ENCODE results near the gene RTN4IP1. TPM values are rescaled to one million over a fixed set of nuclear protein-coding genes. Genes with fewer than 3 reads are reported as not detected.

Gene RTN4IP1
- total RNA-seq, 4 donors from 2014 or later, result 5.4 to 15.3 (median 9.3) TPM

GRCh38 chr6:106614592-106615257 lies 14.6 kb downstream of the RTN4IP1 start:
- Histone ChIP-seq H3K27me3 (no peaks in the 10 kb centered on the region), H3K9me3 (no peaks in the 10 kb centered on the region), H3K27ac (no peak overlapping the region), H3K4me1 (peaks cover 0 to 15% of the 10 kb centered on the region in 2 donors), H3K4me3 (no peak overlapping the region), H3K36me3 (no peaks in the 10 kb centered on the region)
- TF ChIP-seq CTCF (IDR thresholded peaks at IDR 0.05 in 4 of 5, conservative IDR thresholded peaks at IDR 0.05 in 1 of 5), result no peak
- intact Hi-C loops (cut with DNase I; ENCODE audit: low total_unique reads) (no loop called here), in situ Hi-C loops (cut with MboI; ENCODE audit: low sequenced_read_pairs in 4 of 4) (loop anchor here in 1 of 4 donors (25.0 kb wide), 1 partner anchor 373 kb away; no protein-coding TSS in a partner anchor)
- no peak for DNase-seq
- ATAC-seq, result no peak

GRCh38 chr6:106614166-106614565 lies 15.1 kb downstream of the RTN4IP1 start:
- Histone ChIP-seq H3K4me3 (no peak overlapping the region), H3K4me1 (peaks cover 0 to 15% of the 10 kb centered on the region in 2 donors), H3K36me3 (no peaks in the 10 kb centered on the region), H3K9me3 (no peaks in the 10 kb centered on the region), H3K27ac (no peak overlapping the region), H3K27me3 (no peaks in the 10 kb centered on the region)
- DNase-seq (no peak), ATAC-seq (no peak)
- no peak for TF ChIP-seq POLR2A (IDR thresholded peaks at IDR 0.05)
- TF ChIP-seq CTCF (IDR thresholded peaks at IDR 0.05 in 4 of 5, conservative IDR thresholded peaks at IDR 0.05 in 1 of 5), result no peak
- in situ Hi-C loops (cut with MboI; ENCODE audit: low sequenced_read_pairs in 4 of 4), result loop anchor here in 1 of 4 donors (25.0 kb wide), 1 partner anchor 373 kb away; no protein-coding TSS in a partner anchor
- intact Hi-C loops (cut with DNase I; ENCODE audit: low total_unique reads), result no loop called here

- Histone ChIP-seq H3K9me3 (no peaks in the 10 kb centered on the region), H3K27me3 (no peaks in the 10 kb centered on the region), H3K4me3 (no peak overlapping the region), H3K4me1 (peaks cover 0 to 15% of the 10 kb centered on the region in 2 donors), H3K36me3 (no peaks in the 10 kb centered on the region), H3K27ac (no peak overlapping the region)
- no peak for TF ChIP-seq POLR2A (IDR thresholded peaks at IDR 0.05)
- no peak for TF ChIP-seq CTCF (IDR thresholded peaks at IDR 0.05 in 4 of 5, conservative IDR thresholded peaks at IDR 0.05 in 1 of 5)
- DNase-seq, result no peak
- ATAC-seq, result no peak
- in situ Hi-C loops (cut with MboI; ENCODE audit: low sequenced_read_pairs in 4 of 4) (loop anchor here in 1 of 4 donors (25.0 kb wide), 1 partner anchor 374 kb away; no protein-coding TSS in a partner anchor), intact Hi-C loops (cut with DNase I; ENCODE audit: low total_unique reads) (no loop called here)
Measured at GRCh38 chr6:106613590-106613989, 15.7 kb downstream of the RTN4IP1 start.

GRCh38 chr6:106612671-106613416 lies 16.5 kb downstream of the RTN4IP1 start:
- Histone ChIP-seq H3K9me3 (no peaks in the 10 kb centered on the region), H3K27me3 (no peaks in the 10 kb centered on the region), H3K27ac (no peak overlapping the region), H3K36me3 (no peaks in the 10 kb centered on the region), H3K4me1 (peaks cover 0 to 15% of the 10 kb centered on the region in 2 donors), H3K4me3 (no peak overlapping the region)
- in situ Hi-C loops (cut with MboI; ENCODE audit: low sequenced_read_pairs in 4 of 4), result loop anchor here in 1 of 4 donors (25.0 kb wide), 1 partner anchor 374 kb away; no protein-coding TSS in a partner anchor
- no peak for TF ChIP-seq CTCF (IDR thresholded peaks at IDR 0.05 in 4 of 5, conservative IDR thresholded peaks at IDR 0.05 in 1 of 5)
- TF ChIP-seq POLR2A (IDR thresholded peaks at IDR 0.05), result no peak
- intact Hi-C loops (cut with DNase I; ENCODE audit: low total_unique reads), result no loop called here
- DNase-seq, result no peak
- no peak for ATAC-seq

Measured in gastrocnemius medialis (tissue), 4 donors.